ENCODE measurements around the gene P3R3URF.
"Not testable (repeated sequence)": the region's sequence is repeated elsewhere in the genome, so short reads cannot be mapped to it uniquely, and the experiment has no call there.

The P3R3URF gene

GRCh38 chr1:46176211-46176865 is at the start of gene P3R3URF:
Gene P3R3URF, minus strand, starts transcription at chr1:46176488. Its CDS starts 17 bp downstream, at chr1:46176471.
- DNase-seq = no peak

GRCh38 chr1:46224966-46225365 is 48.7 kb upstream of the P3R3URF start:
- no peak for DNase-seq

DNA sequence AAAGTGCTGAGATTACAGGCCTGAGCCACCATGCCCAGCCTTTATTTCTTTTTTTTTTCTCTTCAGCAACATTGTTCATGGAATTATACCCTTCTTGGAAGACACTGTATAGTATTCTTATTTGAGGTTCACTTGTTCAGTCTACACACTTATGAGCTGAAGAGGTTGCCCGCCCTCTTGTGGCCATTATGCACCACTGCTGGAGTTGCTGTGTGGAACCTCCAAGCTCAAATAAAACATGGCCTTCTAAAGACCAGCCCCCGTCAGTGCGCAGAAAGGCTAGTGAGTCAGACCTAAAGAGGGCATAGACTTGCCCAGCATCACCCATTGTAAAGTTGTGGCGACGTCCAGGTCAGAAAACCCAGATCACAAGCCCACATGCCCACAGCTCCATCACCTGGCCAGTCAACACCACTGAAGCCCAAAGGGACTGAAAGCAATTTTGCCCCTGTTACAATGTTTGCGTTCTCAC is 47.2 kb upstream of the P3R3URF start:
- DNase-seq = peak; percentile 67

GRCh38 chr1:46223055-46223454 is 46.8 kb upstream of the P3R3URF start:
- DNase-seq = not testable (repeated sequence)

- no peak for DNase-seq
Observed at GRCh38 chr1:46221749-46222148, 45.5 kb upstream of the P3R3URF start.

DNA sequence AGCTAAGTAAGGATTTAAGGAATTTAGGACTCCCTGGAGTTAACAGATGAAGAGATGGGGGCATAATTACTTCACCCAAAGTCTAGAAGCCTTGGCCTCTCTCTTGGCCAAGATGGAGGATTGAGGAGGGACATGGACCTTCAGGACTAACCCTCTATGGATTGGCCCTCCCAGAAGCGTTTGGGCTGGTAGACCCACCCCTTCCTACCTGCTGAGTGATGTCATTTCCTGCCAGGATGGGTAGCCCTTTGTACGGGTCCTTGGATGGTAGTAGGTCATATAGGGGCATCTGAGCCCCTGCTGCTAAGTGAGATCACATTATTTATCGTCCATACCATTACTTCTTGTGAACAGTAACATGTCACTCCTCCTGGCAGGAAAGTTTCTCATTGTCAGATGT is 44.5 kb upstream of the P3R3URF start:
- no peak for DNase-seq

GRCh38 chr1:46219551-46220520 is 43.5 kb upstream of the P3R3URF start:
- DNase-seq = no peak

DNA sequence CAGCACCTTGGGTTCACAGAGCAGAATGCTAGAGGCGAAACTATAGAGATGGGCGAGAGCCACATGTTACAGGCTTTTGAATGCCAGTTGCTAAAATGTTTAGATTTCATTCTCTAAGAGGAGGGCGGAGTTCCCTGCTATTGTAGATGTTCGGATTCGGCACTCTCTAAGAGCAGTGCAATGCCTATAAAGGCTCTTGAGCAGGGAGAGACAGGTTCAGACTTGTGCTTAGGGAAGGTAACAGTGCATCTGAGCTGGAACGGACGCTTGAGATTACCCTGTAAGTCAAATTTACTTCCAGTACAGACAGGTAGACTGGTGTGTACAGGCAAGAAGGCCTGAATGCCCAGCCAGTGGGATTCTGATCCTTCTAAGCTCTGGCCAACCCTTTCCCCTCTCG is 42.2 kb upstream of the P3R3URF start:
- no peak for DNase-seq

GRCh38 chr1:46215504-46215903 is 39.2 kb upstream of the P3R3URF start:
- DNase-seq = no peak

- DNase-seq = no peak
Observed at GRCh38 chr1:46211051-46211450, 34.8 kb upstream of the P3R3URF start.

- DNase-seq = no peak
Observed at GRCh38 chr1:46210561-46210960, 34.3 kb upstream of the P3R3URF start.

DNA sequence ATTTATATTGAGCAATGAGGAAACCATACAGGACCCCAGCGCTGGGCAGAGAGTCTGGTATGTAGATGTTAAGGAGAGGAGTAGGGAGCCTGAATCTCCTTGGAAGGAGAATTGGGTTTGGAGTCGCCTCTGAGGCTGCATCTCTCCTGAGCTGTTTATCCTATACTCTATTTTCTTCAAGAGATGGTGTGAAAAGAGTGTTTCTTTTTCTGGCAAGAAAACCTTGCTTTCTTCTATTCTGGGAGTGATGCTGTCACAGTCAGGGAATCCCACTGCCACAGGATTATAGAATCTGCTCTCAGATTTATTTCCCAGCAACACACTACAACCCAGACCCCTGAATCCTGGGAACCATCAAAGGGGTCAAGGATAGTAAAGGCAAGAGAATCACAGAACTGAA is 30.1 kb upstream of the P3R3URF start:
- no peak for DNase-seq

DNA sequence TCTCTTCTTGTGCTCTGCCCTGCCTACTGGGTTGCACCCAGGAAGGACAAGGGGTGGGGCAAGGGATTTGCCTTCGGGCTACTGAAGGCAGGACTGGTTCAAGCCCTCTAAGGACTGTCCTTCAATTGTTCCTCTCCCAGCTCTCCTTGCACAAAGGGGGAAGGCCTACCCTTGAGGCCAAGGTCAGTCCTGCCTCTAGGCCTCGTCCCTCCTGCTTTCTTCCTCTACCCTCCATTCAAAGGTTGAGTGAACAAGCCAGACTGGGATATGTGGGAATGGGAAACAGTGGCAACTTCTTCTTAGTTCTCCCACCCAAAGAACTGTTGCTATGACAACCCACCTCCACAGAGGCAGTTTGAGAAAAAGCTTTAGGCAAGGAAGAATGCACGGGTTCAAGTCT is 29.5 kb upstream of the P3R3URF start:
- DNase-seq = no peak

DNA sequence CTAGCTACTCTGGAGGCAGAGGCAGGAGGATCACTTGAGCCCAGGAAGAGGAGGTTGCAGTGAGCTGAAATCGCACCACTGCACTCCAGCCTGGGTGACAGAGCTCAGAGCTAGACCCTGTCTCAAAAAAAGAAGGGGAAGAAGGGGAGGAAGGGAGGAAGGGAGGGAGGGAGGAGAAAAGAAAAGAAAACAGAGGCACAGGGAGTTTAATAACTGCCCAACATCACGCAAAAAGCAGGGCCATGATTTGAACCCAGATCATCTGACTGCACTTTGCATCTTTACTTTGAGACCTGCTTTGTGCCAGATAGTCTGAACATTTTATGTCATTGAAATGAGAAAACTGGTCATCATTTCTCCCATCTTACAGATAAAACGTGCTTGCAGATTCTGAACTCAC is 28.9 kb upstream of the P3R3URF start:
- DNase-seq = no peak

DNA sequence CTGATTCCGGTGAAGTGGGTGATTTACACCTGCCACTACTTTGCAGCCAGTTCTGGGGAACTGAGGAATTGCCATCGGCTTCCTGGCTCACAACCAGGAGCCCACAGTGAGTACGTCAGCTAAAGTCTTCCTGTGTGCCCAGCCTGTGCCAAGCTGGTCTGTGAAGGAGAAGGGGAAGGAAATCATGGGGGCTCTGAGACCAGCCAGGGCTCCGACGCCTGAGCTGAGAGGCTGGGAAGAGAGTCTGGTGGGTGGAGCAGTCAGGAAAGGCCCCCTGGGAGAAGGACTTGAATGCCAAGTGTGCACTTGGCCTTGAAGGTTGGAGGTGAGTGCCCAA is 28.1 kb upstream of the P3R3URF start:
- no peak for DNase-seq

DNA sequence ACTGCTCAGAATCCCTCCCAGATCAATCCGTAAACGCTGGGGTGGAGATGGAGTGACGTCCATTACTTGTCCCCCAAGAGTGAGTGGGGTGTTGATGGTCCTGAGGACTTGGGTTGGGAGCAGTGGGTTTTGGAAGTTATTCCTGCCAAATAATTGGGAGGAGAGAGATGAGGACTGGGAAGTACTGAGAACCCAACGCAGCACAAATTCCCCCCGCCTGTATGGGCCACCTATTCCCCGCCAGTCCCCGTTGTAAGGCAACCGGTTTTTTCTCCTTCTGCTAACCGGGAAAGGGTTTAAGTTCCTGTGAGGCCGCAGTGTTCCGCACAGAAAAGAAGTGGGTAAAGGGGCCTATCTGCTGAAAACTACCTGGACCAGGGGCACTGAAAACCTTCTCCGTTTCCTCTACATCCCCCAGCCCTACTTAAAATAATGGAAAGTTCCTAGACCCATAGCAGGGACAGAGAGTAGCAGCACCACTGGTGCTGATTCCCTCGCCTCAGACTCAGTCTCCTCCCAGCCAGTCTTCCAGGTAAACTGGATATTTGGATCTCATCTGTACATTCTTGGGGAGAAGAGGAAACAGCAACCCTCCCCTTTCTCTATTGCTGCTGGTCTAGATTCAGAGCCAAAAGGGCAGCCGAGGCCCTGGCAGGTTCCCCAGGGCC is 27.6 kb upstream of the P3R3URF start:
- no peak for DNase-seq

- DNase-seq = no peak
Observed at GRCh38 chr1:46199233-46199749, 23.0 kb upstream of the P3R3URF start.

GRCh38 chr1:46197964-46198811 is 21.9 kb upstream of the P3R3URF start, which contains the start of gene POMGNT1:
Gene POMGNT1, minus strand, starts transcription at chr1:46198434. Its CDS starts 613 bp downstream, at chr1:46197821.
- DNase-seq = peak; percentile 80

GRCh38 chr1:46197560-46197963 is 21.3 kb upstream of the P3R3URF start:
- DNase-seq = no peak

DNA sequence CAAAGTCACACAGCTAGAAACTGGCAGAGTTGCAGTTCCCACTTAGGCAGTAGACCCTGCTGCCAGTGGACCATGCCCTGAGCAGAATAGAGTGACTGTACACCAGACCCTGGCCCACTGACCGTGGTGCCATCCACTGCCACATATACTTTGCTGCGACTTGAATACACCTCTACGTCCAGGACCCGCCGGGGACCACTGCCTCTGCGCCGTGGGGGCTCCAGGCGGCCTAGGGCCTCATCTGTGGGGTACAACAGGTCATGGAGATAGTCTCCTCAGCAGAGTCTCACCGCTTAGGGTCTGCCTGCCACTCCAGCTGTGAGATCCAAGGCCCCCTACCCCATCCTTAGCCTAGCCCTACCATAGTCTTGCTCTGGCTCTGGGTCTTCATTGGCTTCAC is 20.3 kb upstream of the P3R3URF start:
- DNase-seq = no peak

DNA sequence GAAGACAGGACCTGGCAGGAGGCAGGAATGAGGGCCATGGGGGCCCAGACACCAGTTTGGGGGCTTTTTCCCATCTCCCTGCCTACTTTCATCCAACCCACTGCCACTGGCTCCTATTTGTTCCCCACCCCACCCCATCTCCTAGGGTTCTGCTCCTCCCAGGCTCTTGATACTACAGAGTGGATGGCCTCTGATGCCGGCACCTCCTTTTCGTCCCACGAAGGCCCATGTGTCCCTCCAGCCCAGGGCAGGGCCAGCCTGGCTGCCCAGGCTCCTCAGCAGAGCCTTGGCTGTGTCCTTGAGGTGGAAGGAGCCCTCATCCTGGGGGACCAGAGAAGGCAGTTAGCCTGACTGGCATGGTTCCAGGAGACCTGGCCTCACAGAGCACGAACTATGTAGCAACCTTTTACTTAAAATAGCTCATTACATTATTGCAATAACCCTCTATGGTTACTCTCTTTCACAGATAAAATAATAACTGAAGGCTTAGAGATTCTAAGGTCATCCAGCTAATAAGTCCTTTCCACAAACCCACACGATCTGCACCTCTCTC is 18.4 kb upstream of the P3R3URF start:
- no peak for DNase-seq
